ENCODE results near the gene GTF2B. TPM values are rescaled to one million over a fixed set of nuclear protein-coding genes. Genes with fewer than 3 reads are reported as not detected.

The GTF2B gene
- total RNA-seq: 27.9 and 37.4 TPM in 2 replicates

DNA sequence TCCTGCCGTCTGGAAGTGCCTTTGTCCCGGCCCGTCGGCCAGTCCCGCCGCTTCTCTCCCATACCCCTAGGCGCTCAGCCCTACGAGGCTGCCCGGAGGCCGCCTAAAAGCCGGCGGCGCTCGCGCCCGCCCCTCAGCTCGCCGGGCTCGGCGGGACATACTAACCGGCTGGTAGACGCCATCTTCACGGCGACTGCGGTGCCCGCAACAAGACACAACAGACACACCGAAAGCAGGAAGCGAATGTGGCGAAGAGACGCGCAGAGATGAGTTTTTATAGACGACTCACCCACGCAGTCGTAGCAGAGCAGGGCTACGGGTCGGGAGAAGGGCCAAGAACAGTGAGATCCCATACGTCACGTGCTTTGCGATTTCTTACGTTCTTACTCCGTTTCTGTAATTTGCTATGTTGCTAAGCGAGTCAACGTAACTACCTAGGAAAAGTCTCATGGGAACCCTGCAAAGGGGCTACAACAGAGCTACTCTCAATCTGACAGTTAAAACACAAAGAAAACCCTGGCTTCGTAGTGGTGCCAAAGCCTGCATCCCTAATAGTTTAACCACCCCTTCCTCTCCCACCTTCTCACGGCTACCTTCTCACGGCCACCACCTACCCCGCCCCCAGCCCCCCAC lies at the start of gene GTF2B:
TSS of gene GTF2B (minus strand) at position 250 of the 633 bp plus-strand sequence. CDS start at position 182, 68 bp downstream.

Other genes starting within 250 kb of the GTF2B start
- 25.4 and 28.5 TPM in 2 replicates for gene PKN2, start 207.3 kb downstream of the GTF2B start, total RNA-seq
- gene KYAT3, start 101.1 kb upstream of the GTF2B start, total RNA-seq: 15.6 and 21.7 TPM in 2 replicates
- 7.0 and 9.9 TPM in 2 replicates for gene RBMXL1, start 101.1 kb upstream of the GTF2B start, total RNA-seq
- 12.1 and 19.3 TPM in 2 replicates for gene GBP3, start 131.3 kb upstream of the GTF2B start, total RNA-seq
- gene GBP1, start 173.6 kb upstream of the GTF2B start, total RNA-seq: 12.4 and 15.1 TPM in 2 replicates
- gene GBP2, start 234.5 kb upstream of the GTF2B start, total RNA-seq: 24.2 and 44.6 TPM in 2 replicates